Vagina (tissue), 2 donors: ENCODE data around the gene DDX39B.

Experiments used
- CTCF ChIP-seq, 3 experiments: fragments of 450-650 bp in 2 of 3; fragments of 200-600 bp in 1 of 3; sonication (generic) in 1 of 3; IDR thresholded peaks; one replicate each; pipeline ENCODE4 v1.5.1; 2017 to 2019; ENCODE audit warnings: antibody characterized with exemption in 3 of 3, mild to moderate bottlenecking in 2 of 3, moderate library complexity in 2 of 3
- POLR2A ChIP-seq, 2 donors: fragments of 450-650 bp; IDR thresholded peaks; one replicate each; pipeline ENCODE4 v1.6.1; 2017; ENCODE audit warnings: antibody characterized with exemption in 2 of 2, mild to moderate bottlenecking in 2 of 2, moderate library complexity in 2 of 2

GRCh38 chr6:31579546-31580437, 38.0 kb upstream of the DDX39B start:
- TF ChIP-seq POLR2A (IDR thresholded peaks at IDR 0.05): no peak
- no peak for TF ChIP-seq CTCF (IDR thresholded peaks at IDR 0.05)
